GM12872 (cell line): ENCODE measurements around the gene TLDC2.

ENCODE experiments used
- TF ChIP-seq, protein P1 (sequence below): IDR thresholded peaks from 3 replicates; pipeline ENCODE4 v1.5.1; 2011; ENCODE audit warnings: low read depth, mild to moderate bottlenecking, low read length, moderate library complexity; ENCODE audit not compliant: insufficient read depth

Gene TLDC2

DNA sequence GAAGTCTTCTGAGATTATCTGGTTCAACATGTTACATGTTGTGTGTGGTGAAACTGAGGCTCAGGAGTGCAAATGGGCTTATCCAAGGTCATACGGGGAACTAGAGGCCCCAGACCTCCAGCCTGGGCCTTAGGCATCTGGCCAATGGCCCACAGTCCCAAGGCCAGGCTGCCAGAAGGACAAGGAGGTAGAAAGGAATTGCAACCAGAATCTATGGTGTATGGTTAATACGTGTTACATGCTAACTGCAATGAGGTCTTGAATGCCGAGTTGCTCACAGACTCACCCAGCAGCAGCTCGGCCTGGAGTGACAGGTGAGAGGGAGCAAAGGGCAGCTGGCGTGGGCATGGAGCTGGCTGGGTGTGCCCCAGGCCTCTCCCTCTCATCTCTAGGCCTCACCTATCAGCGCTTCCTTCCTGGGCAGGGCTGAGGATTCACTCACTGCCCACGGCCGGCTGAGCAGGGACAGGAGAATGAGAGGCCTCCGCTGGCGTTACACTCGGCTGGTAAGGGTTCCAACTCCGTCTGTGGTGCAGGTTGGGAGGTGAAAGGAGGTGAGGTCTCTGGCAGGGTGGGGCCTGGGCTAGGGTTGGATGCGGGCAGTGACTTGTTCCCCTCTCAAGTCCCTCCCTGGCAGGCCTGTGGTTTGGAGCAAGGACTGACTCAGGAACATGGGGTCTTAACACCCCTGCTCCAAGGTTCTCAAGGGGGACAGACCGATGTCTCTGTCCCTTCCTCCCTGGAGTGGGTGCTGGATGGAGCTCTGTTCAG lies at the start of gene TLDC2:
TSS of gene TLDC2 (plus strand) at position 437 of the 771 bp plus-strand sequence. CDS start at position 474, 37 bp downstream.
- TF ChIP-seq, protein P1, sequence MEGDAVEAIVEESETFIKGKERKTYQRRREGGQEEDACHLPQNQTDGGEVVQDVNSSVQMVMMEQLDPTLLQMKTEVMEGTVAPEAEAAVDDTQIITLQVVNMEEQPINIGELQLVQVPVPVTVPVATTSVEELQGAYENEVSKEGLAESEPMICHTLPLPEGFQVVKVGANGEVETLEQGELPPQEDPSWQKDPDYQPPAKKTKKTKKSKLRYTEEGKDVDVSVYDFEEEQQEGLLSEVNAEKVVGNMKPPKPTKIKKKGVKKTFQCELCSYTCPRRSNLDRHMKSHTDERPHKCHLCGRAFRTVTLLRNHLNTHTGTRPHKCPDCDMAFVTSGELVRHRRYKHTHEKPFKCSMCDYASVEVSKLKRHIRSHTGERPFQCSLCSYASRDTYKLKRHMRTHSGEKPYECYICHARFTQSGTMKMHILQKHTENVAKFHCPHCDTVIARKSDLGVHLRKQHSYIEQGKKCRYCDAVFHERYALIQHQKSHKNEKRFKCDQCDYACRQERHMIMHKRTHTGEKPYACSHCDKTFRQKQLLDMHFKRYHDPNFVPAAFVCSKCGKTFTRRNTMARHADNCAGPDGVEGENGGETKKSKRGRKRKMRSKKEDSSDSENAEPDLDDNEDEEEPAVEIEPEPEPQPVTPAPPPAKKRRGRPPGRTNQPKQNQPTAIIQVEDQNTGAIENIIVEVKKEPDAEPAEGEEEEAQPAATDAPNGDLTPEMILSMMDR, result no peak

DNA sequence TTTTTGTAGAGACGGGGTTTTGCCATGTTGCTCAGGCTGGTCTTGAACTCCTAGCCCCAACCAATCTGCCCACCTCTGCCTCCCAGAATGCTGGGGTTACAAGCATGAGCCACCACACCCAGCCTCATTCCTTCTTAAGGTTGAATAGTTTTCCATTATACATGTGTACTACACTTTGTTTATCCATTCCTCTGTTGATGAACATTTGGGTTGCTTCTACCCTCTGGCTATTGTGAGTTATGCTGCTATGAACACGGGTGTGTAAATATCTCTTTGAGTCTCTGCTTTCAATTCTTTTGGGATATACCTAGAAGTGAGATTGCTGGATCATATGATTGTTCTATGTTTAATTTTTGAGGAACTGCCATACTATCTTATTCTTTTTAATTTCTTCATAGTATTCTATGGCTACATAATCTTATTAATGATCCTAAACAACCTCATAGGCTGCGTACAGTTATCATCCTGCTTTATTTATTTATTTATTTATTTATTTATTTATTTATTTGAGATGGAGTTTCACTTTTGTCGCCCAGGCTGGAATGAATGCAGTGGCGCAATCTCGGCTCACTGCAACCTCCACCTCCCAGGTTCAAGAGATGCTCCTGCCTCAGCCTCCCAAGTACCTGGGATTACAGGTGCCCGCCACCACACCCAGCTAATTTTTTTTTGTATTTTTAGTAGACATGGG lies 49.2 kb upstream of the TLDC2 start:
- TF ChIP-seq, protein P1, result no peak

DNA sequence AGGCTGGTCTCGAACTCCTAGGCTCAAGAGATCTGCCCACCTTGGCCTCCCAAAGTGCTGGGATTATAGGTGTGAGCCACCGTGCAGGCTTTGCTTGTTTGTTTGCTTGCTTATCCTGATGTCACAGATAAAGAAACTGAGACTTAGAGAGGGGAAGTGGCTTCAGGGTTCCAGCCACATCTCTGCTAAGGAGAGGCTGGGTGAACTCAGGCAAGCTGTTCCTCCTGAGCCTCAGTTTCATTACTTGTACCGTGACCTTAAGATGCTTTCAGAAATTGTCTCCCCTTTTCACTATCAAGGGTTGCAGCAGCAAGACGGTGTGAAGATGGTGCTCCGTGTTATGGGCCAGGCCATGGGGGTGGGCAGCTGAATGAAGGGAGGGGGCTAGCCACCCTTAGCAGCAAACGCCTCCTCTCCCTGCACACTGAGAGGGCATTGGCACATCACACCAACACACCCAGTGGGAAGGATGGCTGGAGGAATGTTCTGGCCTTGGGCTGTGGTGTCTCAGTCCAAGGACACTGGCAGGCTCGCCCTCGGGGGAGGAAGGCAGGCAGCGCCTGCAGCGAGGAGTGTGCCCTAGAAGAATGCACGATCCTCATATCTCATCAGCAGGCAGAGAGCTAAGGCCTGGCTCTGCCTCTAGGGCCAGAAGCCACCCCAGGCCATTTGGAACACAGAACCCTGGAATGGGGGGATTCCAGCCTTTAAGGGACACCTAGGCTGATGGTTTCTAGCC lies 48.2 kb upstream of the TLDC2 start:
- TF ChIP-seq, protein P1, result no peak

DNA sequence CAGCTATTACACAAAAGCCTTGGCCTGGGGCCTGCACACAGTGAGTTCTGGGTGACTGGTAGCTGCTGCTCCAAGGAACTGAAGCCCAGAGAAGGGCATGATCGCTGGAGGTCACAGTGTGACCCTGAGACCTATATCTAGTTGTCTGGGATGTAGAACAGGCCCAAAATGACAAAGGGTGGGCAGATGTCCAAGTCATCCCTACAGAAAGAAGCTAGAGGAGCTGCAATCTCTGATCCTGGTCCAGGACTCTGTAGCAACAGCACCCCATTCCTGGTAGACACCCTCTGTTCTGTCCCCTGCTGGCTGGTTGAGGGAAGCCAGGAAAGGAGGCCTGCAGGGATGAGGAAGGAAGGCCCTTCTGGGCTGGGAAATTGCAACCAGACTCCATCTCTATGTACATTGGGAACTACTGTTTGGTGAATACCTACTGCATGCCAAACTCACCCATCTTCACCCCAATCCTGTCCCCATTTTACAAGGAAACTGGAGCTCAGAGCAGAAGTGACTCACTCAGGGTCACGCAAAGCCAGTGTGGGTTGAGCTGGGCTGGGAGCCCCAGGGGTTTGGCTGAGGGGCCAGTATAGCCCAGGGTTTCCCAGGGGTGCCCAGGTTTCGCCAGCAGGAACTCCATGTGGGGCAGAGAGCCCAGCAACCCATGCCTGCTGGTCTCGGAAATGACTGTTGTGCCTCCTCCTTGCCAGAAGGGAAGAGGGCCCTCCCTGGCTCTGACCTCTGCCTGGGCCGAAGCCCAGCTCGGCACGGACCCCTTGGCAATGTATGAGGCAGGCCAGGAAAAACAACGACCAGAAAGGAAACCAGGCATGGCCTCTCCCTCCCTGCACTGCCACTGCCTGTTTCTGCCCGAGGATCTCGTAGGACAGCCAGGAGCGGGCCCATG lies 44.9 kb upstream of the TLDC2 start:
- TF ChIP-seq, protein P1, result peak; percentile 38; the same call in 1 of the 3 replicates

DNA sequence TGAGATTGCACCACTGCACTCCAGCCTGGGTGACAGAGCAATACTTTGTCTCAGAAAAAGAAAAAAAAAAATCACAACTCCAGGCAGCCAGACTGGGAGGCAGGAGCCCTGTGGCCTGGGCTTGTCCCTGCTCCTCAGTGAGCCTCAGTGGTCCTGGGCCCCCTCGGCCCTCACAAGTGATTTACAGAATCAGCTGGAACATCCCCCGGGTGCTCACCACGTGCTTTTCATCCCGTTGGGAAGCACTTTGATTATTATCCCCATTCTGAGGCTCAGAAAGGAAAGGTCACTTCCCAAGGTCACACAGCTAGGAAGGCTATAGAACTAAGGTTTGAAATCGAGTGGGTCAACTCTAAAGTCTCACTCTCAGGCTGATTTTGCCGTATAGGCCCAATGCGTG lies 43.1 kb upstream of the TLDC2 start:
- TF ChIP-seq, protein P1, result no peak

DNA sequence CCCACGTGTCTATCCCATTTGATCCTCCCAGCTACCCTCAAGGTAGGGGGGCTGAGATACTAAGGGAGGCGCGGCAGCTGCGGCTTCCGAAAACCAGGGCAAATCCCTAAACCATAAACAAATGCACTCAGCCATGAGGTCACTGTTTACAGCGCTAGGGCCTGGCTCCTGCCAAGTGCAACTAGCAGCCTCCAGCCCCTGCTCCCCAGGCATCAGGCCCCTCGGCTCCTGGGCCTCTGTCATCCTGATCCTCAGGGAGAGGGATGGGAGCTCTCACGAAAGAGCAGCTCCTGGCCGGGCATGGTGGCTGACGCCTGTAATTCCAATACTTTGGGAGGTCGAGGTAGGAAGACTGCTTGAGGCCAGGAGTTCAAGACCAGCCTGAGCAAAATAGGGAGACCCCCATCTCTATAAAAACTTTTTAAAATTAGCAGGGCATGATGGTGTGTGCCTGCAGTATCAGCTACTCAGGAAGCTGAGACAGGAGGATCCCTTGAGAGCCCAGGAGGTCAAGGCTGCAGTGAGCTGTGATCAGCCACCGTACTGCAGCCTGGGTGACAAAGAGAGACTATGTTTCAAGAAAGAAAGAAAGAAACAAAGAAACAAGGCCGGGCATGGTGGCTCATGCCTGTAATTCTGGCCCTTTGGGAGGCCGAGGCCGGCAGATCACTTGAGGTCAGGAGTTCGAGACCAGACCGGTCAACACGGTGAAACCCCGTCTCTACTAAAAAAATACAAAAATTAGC lies 42.5 kb upstream of the TLDC2 start:
- TF ChIP-seq, protein P1, result no peak
